GM18868 (cell line): ENCODE results near the gene STAT3.
A peak's percentile ranks its signal among the peaks of the same experiment; 100 is the strongest.
"Not testable (repeated sequence)": the region's sequence is repeated elsewhere in the genome, so short reads cannot be mapped to it uniquely, and the experiment has no call there.

Experiments used
- ATAC-seq: cut with Tn5 transposase; IDR thresholded peaks from one replicate; pipeline ENCODE4 v1.9.1; 2021; ENCODE audit warnings: mild to moderate bottlenecking, moderate library complexity; ENCODE audit not compliant: unreplicated experiment

Gene STAT3

DNA sequence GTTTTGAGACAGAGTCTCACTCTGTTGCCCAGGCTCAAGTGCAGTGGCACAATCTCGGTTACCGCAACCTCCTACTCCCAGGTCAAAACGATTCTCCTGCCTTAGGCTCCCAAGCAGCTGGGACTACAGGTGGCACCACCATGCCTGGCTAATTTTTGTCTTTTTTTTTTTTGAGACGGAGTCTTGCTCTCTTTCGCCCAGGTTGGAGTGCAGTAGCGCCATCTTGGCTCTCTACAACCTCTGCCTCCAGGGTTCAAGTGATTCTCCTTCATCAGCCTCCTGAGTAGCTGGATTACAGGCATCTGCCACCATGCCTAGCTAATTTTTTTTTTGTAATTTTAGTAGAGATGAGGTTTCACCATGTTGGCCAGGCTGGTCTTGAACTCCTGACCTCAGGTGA lies 70.3 kb downstream of the STAT3 start:
- ATAC-seq: not testable (repeated sequence)

DNA sequence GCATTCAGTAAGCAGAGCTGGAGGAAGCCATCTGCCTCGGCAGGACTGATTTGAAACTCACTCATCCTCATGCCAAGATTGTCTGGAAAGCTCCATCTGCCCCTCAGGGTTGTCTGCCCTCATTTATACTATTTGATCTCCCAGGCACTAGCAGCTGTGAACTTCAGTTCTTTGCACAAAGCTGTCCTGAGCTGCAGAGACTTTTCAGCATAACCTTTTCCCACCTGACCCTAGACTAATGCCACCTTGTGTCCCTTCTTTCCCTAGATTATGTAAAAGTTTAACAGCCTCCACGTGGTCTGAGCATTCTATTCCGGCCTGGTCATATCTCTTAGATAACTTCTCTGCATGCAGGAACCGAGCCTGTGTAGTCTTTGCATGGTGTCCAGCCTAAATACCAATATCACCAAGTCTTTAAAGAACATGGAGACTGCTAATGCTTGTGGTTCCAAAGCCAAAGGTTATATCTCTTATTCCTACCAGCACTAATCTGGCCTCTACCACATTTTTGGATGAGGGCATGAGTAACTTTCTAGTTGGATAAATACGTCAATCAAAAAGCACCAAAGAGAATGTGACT lies 70.9 kb downstream of the STAT3 start:
- no peak for ATAC-seq

DNA sequence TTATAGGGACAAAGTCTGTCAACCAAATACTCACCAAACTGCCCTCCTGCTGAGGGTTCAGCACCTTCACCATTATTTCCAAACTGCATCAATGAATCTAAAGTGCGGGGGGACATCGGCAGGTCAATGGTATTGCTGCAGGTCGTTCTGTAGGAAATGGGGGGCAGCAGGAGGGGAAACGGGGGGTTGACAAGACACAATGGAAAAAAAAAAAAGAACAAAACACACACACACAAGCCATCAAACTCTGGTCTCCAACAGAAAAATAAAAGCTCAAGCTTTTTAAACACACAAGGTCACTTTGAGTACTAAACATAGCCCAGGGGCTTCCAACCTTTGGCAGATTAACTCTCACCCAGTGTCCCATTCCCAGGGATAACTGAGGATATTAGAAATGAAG lies 71.5 kb downstream of the STAT3 start:
- ATAC-seq: no peak

DNA sequence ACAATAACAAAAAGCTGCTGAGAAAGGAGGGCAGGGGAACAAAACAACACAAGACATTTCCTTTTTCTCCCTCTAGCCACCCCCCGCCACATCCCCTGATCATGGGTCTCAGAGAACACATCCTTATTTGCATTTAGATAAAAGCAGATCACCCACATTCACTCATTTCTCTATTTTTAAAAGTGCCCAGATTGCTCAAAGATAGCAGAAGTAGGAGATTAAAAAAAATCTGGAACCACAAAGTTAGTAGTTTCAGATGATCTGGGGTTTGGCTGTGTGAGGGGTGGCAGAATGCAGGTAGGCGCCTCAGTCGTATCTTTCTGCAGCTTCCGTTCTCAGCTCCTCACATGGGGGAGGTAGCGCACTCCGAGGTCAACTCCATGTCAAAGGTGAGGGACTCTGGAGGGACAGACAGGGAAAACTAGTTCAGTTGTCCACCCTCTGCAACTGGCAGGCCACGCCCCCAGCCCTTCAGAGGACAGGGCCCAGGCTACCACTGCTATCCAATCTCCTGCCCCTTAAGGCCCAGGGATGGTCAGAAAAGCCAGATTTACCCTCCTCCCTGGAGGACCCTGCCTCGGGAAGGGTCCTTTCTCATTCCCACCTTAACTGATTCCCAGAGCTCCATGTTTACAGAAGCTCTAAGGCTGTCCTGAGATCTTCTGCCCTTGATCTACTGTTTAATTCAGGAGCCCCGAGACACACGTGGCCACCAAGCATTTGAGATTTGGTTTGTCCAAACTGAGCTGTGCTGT lies 72.7 kb downstream of the STAT3 start:
- ATAC-seq: no peak

DNA sequence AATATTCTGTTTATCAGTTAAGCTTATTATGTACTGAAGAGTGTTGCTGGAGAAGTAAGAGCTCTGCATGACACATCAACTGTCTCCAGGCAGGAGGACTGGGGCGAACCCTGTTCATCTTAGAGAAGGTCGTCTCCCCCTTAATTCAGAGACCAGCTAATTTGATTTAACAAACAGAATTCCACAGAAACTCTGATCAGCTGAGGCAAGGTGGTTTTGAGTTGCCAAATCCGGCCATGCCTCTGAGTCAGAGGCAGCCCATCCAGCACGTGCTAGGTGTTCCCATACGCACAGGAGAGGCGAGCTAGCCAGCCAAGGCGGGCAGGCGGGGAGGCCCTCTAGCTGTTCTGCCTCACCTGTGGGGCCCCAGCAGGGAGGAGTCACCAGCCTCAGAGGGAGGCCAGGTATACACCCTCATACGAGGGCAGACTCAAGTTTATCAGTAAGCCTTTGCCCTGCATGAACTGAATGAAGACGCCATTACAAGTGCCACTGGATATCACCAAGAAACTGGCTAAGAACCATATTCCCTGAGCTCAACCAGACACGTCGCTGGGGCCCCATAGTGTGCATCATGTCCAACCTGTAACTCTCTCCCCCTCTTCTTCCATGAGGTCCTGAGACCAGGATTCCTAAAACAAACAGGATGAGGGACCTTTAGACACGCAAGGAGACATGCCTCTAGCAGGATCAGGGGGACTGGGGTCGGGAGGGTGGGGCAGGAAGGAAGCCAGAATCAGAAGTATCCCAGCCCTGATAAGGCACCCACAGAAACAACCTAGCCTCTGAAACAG lies 74.3 kb downstream of the STAT3 start:
- no peak for ATAC-seq

DNA sequence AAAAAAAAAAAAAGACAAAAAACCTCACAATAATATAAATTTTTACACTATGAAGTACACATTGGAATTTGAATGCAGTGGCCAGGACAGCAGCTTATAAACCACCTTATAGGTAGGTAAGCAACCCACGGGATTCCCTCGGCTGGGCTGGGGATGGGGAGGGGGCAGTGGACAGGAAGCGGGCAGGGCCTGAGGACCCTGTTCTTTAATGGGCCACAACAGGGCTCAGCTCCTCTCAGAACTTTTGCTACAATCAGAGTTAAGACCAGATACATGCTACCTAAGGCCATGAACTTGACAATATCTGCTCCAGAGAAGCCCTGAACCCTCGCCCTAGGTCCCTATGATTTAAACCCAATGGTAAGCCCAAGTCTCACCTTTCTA lies 74.9 kb downstream of the STAT3 start:
- ATAC-seq: no peak

DNA sequence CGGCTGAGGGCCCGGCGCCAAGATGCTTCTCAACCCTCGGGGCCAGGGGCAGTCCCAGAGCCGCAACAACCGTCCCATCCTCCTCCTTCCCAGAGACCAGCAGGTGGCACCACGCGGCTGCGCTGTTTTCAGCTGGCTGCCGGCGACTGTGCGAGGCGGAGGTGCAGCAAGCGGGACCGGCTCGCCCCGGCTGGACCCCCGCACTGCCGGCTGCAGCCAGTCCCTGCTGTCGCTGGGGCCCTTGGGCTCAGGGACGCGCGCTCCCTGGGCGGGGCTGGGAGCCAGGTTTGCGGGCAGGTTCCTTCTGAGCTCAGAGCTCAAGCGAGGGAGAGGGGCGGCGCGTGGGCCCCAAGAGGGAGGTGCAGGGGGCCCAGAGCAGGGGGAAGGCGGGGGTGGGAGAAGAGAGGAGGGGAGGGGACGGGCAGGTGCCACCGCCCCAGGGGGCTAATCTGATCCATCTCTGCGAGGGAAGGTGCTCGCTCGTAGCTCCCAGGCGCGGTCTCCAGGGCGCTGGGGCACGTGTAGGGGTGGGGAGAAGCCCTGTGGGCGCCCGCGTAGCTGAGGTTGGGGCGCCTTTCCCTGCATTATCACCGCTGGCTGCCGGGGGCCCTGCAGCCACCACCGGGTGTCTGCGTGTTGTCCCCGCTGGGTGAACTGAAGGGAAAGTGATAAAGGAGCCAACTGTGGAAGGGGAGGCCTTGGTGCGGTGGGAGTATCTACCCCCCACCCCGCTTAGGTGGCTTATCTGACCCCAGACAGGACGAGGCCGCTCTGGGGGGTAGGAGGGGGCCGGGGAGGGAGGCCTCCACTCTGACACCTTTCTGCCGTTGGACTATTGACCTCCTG lies 75.7 kb downstream of the STAT3 start:
- ATAC-seq: peak; percentile 43

DNA sequence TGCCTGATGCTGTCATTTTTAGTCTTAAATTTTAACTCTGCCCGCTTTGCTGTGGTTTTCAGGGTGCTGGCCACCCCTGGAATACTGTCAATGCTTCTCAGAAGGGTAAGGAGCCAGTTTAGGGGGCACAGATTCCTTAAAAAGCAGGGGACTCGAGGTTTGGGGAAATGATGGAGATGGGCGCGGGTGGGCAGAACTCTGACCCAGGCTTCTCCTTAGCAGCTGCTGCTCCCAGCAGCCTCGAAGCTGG lies 76.3 kb downstream of the STAT3 start:
- no peak for ATAC-seq

DNA sequence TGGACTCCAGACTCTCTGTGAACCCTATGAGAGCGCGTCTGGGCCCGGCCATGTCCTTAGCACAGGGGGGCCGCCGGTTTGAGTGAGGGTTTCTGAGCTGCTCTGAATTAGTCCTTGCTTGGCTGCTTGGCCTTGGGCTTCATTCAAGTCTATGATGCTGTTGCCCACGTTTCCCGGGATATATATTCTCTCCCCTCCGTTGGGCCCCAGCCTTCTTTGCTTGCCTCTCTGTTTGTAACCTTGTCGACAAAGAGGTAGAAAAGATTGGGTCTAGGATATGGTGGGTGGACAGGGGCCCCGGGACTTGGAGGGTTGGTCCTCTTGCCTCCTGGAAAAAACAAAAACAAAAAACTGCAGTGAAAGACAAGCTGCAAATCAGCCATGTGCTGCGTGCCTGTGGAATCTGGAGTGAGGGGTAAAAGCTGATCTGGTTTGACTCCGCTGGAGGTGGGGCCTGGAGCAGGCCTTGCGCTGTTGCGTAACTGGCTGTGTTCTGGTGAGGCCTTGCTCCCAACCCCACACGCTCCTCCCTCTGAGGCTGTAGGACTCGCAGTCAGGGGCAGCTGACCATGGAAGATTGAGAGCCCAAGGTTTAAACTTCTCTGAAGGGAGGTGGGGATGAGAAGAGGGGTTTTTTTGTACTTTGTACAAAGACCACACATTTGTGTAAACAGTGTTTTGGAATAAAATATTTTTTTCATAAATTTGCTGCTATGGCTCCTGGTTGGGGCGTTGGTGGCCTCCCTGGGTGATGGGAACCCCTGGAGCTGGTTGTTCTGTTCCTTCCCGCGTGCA lies 76.8 kb downstream of the STAT3 start:
- no peak for ATAC-seq

DNA sequence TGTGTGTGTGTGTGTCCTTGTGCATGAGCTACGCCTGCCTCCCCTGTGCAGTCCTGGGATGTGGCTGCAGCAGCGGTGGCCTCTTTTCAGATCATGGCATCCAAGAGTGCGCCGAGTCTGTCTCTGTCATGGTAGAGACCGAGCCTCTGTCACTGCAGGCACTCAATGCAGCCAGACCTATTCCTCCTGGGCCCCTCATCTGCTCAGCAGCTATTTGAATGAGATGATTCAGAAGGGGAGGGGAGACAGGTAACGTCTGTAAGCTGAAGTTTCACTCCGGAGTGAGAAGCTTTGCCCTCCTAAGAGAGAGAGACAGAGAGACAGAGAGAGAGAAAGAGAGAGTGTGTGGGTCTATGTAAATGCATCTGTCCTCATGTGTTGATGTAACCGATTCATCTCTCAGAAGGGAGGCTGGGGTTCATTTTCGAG lies 77.4 kb downstream of the STAT3 start:
- no peak for ATAC-seq

DNA sequence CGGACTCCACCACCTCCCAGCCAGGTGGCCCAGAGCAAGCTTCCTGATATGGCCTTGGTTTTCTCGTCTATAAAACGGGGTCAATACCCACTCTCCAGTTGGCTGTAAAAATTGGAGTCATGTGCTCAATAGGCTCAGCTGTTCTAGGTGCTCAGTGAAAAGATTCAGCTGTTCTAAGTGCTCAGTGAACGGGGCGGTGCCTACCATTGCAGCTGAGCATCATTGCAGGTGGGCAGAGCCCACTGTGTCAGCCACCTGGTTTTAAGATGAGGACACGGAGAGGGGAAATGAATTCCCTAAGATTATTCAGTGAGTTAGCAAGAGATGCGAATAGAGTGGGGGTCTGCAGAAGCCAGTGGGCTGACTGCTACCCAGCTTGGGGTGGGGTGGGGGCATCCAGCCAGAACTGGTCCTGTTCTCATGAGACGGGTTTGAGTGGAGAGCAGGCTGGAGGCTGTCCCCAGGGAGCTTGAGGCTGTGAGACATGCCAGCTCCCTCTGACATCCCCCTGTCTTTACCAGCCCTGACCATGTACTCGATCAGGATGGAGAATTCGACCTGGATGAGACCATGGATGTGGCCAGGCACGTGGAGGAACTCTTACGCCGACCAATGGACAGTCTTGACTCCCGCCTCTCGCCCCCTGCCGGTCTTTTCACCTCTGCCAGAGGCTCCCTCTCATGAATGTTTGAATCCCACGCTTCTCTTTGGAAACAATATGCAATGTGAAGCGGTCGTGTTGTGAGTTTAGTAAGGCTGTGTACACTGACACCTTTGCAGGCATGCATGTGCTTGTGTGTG lies 78.1 kb downstream of the STAT3 start:
- ATAC-seq: no peak

DNA sequence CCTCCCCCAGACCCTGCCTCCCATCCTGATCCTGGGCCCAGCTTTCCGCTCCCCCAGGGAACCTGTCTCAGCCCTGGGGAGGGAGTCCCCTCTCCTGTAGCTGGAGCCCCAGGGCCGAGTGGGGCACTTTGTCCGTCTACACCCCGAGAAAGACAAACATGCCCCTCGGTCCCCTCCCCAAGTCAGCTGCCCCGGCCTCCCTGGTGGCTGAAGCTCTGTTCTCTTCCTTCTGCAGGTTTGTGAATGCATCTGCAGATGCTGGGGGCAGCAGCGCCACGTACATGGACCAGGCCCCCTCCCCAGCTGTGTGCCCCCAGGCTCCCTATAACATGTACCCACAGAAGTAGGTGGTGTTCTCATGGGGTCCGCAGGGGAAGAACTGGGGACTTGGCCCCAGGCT lies 79.1 kb downstream of the STAT3 start:
- no peak for ATAC-seq

DNA sequence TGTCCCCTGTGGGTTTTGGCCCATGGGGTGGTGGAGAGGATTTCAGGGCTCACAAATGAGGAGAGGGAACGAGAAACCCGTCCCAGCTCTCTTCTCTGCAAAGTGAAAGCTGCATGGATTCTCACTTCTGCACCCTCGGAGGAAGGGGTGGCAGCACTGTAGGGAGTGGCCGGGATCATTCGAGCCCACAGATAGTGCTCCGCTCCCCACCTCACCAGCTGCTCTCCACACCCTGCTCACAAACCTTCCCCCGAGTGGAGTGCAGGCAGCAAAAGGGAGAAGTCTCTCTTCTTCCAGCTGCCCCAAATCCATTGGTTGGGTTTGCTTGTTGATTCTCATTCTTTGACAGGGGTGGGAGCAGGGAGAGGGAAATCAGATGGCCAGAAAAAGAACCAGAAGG lies 79.8 kb downstream of the STAT3 start:
- ATAC-seq: no peak

DNA sequence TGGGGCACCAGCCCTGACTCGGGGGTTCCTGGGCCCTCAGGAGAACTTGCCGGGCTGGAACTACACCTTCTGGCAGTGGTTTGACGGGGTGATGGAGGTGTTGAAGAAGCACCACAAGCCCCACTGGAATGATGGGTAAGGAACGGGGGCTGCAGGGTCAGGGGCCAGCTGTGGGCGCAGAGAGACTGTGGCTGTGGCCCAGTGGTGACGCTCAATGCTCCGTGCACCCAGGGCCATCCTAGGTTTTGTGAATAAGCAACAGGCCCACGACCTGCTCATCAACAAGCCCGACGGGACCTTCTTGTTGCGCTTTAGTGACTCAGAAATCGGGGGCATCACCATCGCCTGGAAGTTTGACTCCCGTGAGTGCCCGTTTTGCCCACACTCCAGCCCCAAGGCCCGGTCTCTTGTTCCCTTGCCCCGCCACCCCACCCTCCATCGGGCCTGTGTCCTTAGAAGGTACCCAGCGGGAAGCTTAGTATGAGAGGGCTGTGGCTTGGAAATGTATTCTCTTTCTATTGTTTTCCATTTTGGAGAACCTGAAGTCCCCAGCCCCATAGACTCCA lies 80.8 kb downstream of the STAT3 start:
- no peak for ATAC-seq

DNA sequence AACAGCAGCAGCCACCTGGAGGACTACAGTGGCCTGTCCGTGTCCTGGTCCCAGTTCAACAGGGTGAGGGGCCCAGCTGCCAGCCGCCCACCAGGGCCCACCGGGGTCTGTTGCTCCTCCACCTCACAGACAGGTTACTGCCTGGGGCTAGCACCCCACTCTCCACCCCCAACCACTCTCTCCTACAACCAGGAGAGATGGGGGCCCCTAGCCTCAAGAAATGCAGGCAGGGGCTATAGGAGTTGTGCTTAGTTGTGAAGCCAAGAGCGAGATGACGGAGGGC lies 81.9 kb downstream of the STAT3 start:
- ATAC-seq: no peak

DNA sequence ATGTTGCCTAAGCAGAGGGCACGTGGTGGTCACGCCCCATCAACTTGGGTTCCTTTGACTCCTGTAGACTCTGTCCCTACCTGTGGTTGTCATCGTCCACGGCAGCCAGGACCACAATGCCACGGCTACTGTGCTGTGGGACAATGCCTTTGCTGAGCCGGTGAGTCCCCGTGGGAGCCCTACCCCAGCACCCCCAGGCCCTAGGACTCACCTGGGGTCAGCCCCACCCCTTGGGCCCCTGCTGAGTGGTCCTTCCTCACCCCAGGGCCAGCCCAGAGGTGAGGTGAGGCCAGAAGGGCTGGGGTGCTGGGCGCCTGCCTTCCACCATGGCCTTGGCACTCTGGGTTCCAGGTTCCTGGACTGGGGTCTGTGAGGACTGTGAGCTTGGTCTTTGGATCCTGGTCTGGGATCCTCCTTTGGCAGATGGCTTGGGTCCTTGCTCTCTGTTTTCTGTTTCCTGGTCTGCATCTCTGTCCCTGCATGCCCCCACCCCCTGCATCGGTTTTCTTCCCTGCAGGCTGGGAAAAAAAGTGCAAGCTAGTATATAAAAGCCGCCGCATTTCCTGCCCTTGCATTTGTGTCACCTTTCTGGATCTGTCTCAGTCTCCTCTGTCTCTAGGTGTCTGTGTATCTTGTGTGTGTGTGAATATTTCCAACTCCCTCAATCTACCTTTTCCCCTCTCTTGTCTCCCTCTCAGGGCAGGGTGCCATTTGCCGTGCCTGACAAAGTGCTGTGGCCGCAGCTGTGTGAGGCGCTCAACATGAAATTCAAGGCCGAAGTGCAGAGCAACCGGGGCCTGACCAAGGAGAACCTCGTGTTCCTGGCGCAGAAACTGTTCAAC lies 82.5 kb downstream of the STAT3 start:
- no peak for ATAC-seq

DNA sequence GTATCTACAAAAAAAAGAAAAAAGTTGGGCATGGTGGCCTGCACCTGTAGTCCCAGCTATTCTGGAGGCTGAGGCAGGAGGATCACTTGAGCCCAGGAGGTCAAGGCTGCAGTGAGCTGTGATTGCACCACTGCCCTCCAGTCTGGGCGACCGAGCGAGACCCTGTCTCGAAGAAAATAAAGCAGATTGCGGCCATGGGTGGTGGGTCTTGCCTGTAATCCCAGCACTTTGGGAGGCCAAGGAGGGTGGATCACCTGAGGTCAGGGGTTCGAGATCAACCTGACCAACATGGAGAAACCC lies 83.3 kb downstream of the STAT3 start:
- ATAC-seq: not testable (repeated sequence)

DNA sequence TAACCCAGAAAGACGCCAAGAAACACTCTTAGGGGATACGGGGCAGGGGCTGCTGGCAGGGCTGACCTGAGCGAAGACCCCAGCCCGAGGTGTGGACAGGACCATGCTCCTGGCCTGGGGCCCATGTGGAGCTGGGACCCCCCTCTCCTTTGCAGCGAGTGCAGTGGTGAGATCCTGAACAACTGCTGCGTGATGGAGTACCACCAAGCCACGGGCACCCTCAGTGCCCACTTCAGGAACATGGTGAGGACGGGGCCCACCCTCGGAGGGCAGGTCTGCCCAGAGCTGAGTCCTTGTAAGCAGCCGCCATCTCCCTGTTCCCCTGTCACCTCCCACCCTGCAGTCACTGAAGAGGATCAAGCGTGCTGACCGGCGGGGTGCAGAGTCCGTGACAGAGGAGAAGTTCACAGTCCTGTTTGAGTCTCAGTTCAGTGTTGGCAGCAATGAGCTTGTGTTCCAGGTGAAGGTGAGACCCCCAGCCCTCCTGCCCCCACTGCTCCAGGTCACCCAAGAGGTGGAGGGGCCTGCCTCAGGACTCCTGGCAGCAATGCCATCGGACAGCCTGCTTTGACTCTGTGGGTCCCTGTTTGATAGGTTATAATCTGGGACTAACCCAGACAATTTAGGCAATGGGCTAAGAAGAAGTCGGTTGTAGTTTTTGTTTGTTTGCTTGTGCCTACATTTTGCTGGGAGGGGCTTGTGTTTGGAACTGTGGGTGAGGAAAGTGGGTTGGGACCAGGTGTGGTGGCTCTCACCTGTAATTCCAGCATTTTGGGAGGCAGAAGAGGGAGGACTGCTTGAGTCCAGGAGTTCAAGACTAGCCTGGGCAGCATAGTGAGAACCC lies 83.8 kb downstream of the STAT3 start:
- ATAC-seq: no peak
